H1 (cell line): Measurements from ENCODE around the gene PSMC1. TPM values are rescaled to one million over a fixed set of nuclear protein-coding genes. Genes with fewer than 3 reads are reported as not detected.

ENCODE experiments used
- CHD7 ChIP-seq: fragments of 300-600 bp; sonication (generic); IDR thresholded peaks from 2 replicates; pipeline ENCODE4 v1.7.1; 2012; ENCODE audit warnings: low read length, moderate library complexity, mild to moderate bottlenecking, inconsistent platforms; ENCODE audit not compliant: insufficient replicate concordance
- CTBP2 ChIP-seq: IDR thresholded peaks from 2 replicates; pipeline ENCODE4 v1.7.0; 2011; ENCODE audit warnings: borderline replicate concordance, mild to moderate bottlenecking, moderate library complexity, mixed read lengths, low read length; ENCODE audit not compliant: insufficient read depth, insufficient read length
- EGR1 ChIP-seq: IDR thresholded peaks from 2 replicates; pipeline ENCODE4 v1.6.1; 2011; ENCODE audit warnings: low read depth, low read length, borderline replicate concordance
- GTF2F1 ChIP-seq: IDR thresholded peaks from 2 replicates; pipeline ENCODE4 v1.6.1; 2012; ENCODE audit warnings: low read depth, low read length, improper control_type of control experiment, borderline replicate concordance
- KDM5A ChIP-seq: fragments of 200-600 bp; IDR thresholded peaks from 2 replicates; pipeline ENCODE4 v1.7.1; 2012; ENCODE audit warnings: mild to moderate bottlenecking, low read length, inconsistent platforms, mixed read lengths
- RNF2 ChIP-seq: fragments of 200-900, 300-1000 bp; sonication (generic); IDR thresholded peaks from 2 replicates; pipeline ENCODE4 v1.7.1; 2016; ENCODE audit warnings: borderline replicate concordance, low read depth, mild to moderate bottlenecking, antibody characterized with exemption, low read length; ENCODE audit not compliant: poor library complexity, severe bottlenecking; ENCODE audit errors: missing control alignments
- SIRT6 ChIP-seq: IDR thresholded peaks from one replicate; pipeline ENCODE4 v1.7.1; 2012; ENCODE audit warnings: low read length, inconsistent platforms
- YY1 ChIP-seq: IDR thresholded peaks from 2 replicates; pipeline ENCODE4 v1.6.1; 2011; ENCODE audit warnings: low read depth, mild to moderate bottlenecking, low read length
- ZNF274 ChIP-seq: IDR thresholded peaks from 2 replicates; pipeline ENCODE4 v1.7.0; 2012; ENCODE audit warnings: low read length, borderline replicate concordance; ENCODE audit errors: extremely low read depth
- polyA plus RNA-seq, 7 experiments: library from polyadenylated mRNA; depleted of rRNA in 3 of 7; stranded (reverse) in 5 of 7; unstranded in 2 of 7; fragments of >200 nt in 5 of 7; fragments of 200-250 nt in 2 of 7; gene quantifications; 1 replicate in 5 of 7; 2 replicates in 1 of 7; 4 replicates in 1 of 7; pipeline versions ENCODE4 v1.2.1 to v1.2.3, GENCODE V29; 2011 to 2013; ENCODE audit warnings: missing spikeins in 2 of 7, mixed read lengths in 2 of 7
- total RNA-seq: library from RNA; stranded (reverse); fragmentation: NEBNext Ultra II Directional; extraction: Animal tissue kit (Norgen Biotek cat#: 25700); gene quantifications from 2 replicates; pipeline ENCODE4 v1.2.1, GENCODE V29; 2021

Gene PSMC1
- total and polyA plus RNA-seq, 2 of the 8 experiments (the other 6 are each of a cell fraction or from before 2014, with no cell fraction given): 46.2 to 99.6 TPM

- no peak for TF ChIP-seq CHD7
- no peak for TF ChIP-seq GTF2F1
- no peak for TF ChIP-seq ZNF274
- TF ChIP-seq RNF2: no peak
- no peak for TF ChIP-seq YY1
- no peak for TF ChIP-seq EGR1
- TF ChIP-seq SIRT6: no peak
- TF ChIP-seq CTBP2: no peak
- no peak for TF ChIP-seq KDM5A
- TF ChIP-seq, all 59 proteins: peak for 0
Observed at GRCh38 chr14:90321891-90322290, 65.5 kb downstream of the PSMC1 start (continued).
